OCI-LY3 (cell line): ENCODE data around the gene PODNL1.

ENCODE experiments used
- EZH2phosphoT487 ChIP-seq: fragments of 200-600 bp; shearing (Covaris generic); IDR thresholded peaks from 2 replicates; pipeline ENCODE4 v1.6.1; 2018; ENCODE audit warnings: antibody characterized with exemption, mixed run types, low read depth
- TF ChIP-seq, protein P1 (sequence below): fragments of 200-600, 300-600 bp; sonication (generic); IDR thresholded peaks from 2 replicates; pipeline ENCODE4 v1.5.1; 2014; ENCODE audit warnings: antibody characterized with exemption, low read length, low read depth

DNA sequence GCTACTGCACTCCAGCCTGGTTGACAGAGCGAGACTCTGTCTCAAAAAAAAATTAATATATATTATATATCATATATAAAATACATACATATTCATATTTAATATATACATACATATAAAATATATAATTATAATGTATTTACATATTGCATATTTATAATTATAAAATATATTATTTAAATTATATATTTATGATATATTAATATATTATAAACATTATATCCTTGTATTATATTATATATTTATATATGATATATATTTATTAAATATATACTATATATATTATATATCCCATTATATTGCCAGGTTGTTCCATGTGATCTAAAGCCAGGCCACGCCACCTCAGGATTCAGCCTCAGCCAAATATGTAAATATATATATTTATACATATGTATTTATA is 42.0 kb downstream of the PODNL1 start:
- TF ChIP-seq, protein P1, sequence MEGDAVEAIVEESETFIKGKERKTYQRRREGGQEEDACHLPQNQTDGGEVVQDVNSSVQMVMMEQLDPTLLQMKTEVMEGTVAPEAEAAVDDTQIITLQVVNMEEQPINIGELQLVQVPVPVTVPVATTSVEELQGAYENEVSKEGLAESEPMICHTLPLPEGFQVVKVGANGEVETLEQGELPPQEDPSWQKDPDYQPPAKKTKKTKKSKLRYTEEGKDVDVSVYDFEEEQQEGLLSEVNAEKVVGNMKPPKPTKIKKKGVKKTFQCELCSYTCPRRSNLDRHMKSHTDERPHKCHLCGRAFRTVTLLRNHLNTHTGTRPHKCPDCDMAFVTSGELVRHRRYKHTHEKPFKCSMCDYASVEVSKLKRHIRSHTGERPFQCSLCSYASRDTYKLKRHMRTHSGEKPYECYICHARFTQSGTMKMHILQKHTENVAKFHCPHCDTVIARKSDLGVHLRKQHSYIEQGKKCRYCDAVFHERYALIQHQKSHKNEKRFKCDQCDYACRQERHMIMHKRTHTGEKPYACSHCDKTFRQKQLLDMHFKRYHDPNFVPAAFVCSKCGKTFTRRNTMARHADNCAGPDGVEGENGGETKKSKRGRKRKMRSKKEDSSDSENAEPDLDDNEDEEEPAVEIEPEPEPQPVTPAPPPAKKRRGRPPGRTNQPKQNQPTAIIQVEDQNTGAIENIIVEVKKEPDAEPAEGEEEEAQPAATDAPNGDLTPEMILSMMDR, result no peak
- no peak for TF ChIP-seq EZH2phosphoT487
